GM21528 (cell line): ENCODE data around the gene PPDPF.
A peak's percentile ranks its signal among the peaks of the same experiment; 100 is the strongest.
"Not testable (repeated sequence)": the region's sequence is repeated elsewhere in the genome, so short reads cannot be mapped to it uniquely, and the experiment has no call there.

Experiments used
- ATAC-seq: cut with Tn5 transposase; IDR thresholded peaks from one replicate; pipeline ENCODE4 v1.9.1; 2021; ENCODE audit warnings: mild to moderate bottlenecking, moderate library complexity; ENCODE audit not compliant: unreplicated experiment, low FRiP score

PPDPF gene

GRCh38 chr20:63546956-63547724 lies 26.6 kb downstream of the PPDPF start:
- no peak for ATAC-seq

- no peak for ATAC-seq
These were observed 27.3 kb downstream of the PPDPF start, which contains the start of gene SRMS for GRCh38 chr20:63547725-63548480. SRMS (minus strand) TSS chr20:63547749; CDS start chr20:63547463, 286 bp downstream.

- ATAC-seq = no peak
These were observed 28.0 kb downstream of the PPDPF start for GRCh38 chr20:63548542-63548941.

GRCh38 chr20:63549019-63549418 lies 28.5 kb downstream of the PPDPF start:
- ATAC-seq = no peak

GRCh38 chr20:63549679-63550282 lies 29.2 kb downstream of the PPDPF start:
- no peak for ATAC-seq

- no peak for ATAC-seq
These were observed 30.5 kb downstream of the PPDPF start for GRCh38 chr20:63551068-63551467.

GRCh38 chr20:63552481-63553249 lies 32.1 kb downstream of the PPDPF start:
- ATAC-seq = peak; percentile 36

GRCh38 chr20:63553251-63553932 lies 32.8 kb downstream of the PPDPF start:
- ATAC-seq = peak; percentile 39

- ATAC-seq = peak; percentile 20
These were observed 33.3 kb downstream of the PPDPF start, which contains the start of gene FNDC11 for GRCh38 chr20:63553933-63554290. FNDC11 (plus strand) TSS chr20:63554159; CDS start chr20:63555664, 1,505 bp downstream.

- ATAC-seq = no peak
These were observed 34.1 kb downstream of the PPDPF start for GRCh38 chr20:63554361-63555278.

- ATAC-seq = no peak
These were observed 35.3 kb downstream of the PPDPF start for GRCh38 chr20:63555661-63556381.

- no peak for ATAC-seq
These were observed 36.4 kb downstream of the PPDPF start for GRCh38 chr20:63556873-63557478.

- ATAC-seq = no peak
These were observed 36.9 kb downstream of the PPDPF start for GRCh38 chr20:63557481-63557891.

GRCh38 chr20:63558804-63559484 lies 38.4 kb downstream of the PPDPF start:
- no peak for ATAC-seq

- not testable (repeated sequence) for ATAC-seq
These were observed 39.1 kb downstream of the PPDPF start for GRCh38 chr20:63559485-63560332.

GRCh38 chr20:63560333-63560805 lies 39.8 kb downstream of the PPDPF start:
- no peak for ATAC-seq
